Vagina (tissue), 2 donors: ENCODE data around the gene HTT-AS. TPM values are rescaled to one million over a fixed set of nuclear protein-coding genes. Genes with fewer than 3 reads are reported as not detected.

Source experiments
- DNase-seq, 2 donors: peaks; one replicate each; pipeline ENCODE4 v3.0.0-alpha.2; 2017; ENCODE audit errors: extremely low spot score in 2 of 2
- H3K27ac ChIP-seq: fragments of 200-600 bp; sonication (generic); one replicate; pipeline ENCODE4 v1.5.1; 2019
- H3K27me3 ChIP-seq: fragments of 200-600 bp; sonication (generic); one replicate; pipeline ENCODE4 v1.5.1; 2019
- H3K36me3 ChIP-seq, 2 donors: fragments of 200-600 bp; sonication (generic); one replicate each; pipeline ENCODE4 v1.5.1; 2017 to 2019
- H3K4me1 ChIP-seq: fragments of 200-600 bp; sonication (generic); one replicate; pipeline ENCODE4 v1.5.1; 2019
- H3K4me3 ChIP-seq, 2 donors: fragments of 200-600 bp; sonication (generic); 1 replicate in 1 of 2; 2 replicates in 1 of 2; pipeline ENCODE4 v1.5.1; 2016 to 2019
- H3K9me3 ChIP-seq: fragments of 200-600 bp; sonication (generic); one replicate; pipeline ENCODE4 v1.5.1; 2019
- POLR2A ChIP-seq, 2 donors: fragments of 450-650 bp; IDR thresholded peaks; one replicate each; pipeline ENCODE4 v1.6.1; 2017; ENCODE audit warnings: antibody characterized with exemption in 2 of 2, mild to moderate bottlenecking in 2 of 2, moderate library complexity in 2 of 2
- POLR2AphosphoS5 ChIP-seq, 2 donors: sonication (generic); formaldehyde crosslinking; IDR thresholded peaks; one replicate each; pipeline ENCODE4 v1.9.0; 2017; ENCODE audit warnings: antibody characterized with exemption in 2 of 2, mild to moderate bottlenecking in 2 of 2, low read depth in 1 of 2; ENCODE audit not compliant: insufficient read depth in 1 of 2
- intact Hi-C: fragments of 100-400 bp; cut with DNase I; formaldehyde crosslinking; loops from one replicate; pipeline ENCODE4 v1.15.1; 2023
- total RNA-seq: library from RNA; depleted of rRNA; stranded (reverse); fragments of >200 nt; gene quantifications from one replicate; pipeline ENCODE4 v1.2.3, GENCODE V29; 2016
- TF ChIP-seq, protein P1 (sequence below), 3 experiments: fragments of 450-650 bp in 2 of 3; fragments of 200-600 bp in 1 of 3; sonication (generic) in 1 of 3; IDR thresholded peaks; one replicate each; pipeline ENCODE4 v1.5.1; 2017 to 2019; ENCODE audit warnings: antibody characterized with exemption in 3 of 3, mild to moderate bottlenecking in 2 of 3, moderate library complexity in 2 of 3

The HTT-AS gene
- total RNA-seq, 1 donor from 2014 or later: not detected

DNA sequence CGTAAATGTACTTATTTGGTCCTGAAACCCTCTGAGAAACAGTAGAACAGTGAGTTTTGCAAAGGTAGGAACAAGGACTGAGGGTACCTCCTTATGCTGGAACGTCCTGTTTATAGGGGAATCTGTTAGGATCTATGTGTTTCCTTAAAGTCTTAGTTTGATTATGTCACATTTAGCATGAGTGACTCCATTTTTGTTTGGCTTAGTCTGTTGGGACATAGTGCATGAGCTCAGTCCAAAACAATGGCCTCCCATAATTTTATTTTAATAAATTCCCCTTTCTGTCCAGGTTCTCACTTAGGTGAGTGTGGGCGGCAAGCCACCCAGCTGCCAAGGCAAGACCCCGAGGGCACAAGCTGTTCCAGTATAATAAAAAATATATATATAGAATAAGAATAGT is 27.7 kb downstream of the HTT-AS start:
- intact Hi-C loops: no loop called here
- no peaks in the 10 kb centered on the region for H3K27me3 ChIP-seq

DNA sequence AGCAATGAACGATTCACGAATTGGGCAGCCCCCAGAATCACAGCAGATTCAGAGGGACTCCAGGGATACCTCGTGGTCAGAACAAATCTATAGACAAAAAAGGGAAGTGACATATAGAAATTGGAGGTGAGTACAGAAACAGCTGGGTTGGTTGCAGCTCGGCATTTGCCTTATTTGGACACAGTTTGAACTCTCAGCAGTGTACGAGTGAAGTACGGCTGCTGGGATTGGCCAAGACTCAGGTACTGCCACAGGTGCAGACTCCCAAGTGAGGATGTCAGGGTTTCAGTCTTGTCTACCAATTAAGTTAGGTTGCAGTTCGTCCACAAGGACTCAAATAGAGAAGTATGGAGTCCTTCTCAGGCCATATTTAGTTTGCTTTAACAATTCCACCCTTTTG is 28.2 kb downstream of the HTT-AS start:
- Histone ChIP-seq H3K36me3 (no peaks in the 10 kb centered on the region), H3K9me3 (no peaks in the 10 kb centered on the region), H3K4me1 (peaks cover 15% of the 10 kb centered on the region), H3K4me3 (no peak overlapping the region), H3K27me3 (no peaks in the 10 kb centered on the region), H3K27ac (no peak overlapping the region)
- DNase-seq: no peak
- intact Hi-C loops: no loop called here
- no peak for TF ChIP-seq POLR2AphosphoS5 (IDR thresholded peaks at IDR 0.05; ENCODE audit: insufficient read depth in 1 of 2, low read depth in 1 of 2)
- TF ChIP-seq POLR2A (IDR thresholded peaks at IDR 0.05): no peak
- TF ChIP-seq, protein P1, sequence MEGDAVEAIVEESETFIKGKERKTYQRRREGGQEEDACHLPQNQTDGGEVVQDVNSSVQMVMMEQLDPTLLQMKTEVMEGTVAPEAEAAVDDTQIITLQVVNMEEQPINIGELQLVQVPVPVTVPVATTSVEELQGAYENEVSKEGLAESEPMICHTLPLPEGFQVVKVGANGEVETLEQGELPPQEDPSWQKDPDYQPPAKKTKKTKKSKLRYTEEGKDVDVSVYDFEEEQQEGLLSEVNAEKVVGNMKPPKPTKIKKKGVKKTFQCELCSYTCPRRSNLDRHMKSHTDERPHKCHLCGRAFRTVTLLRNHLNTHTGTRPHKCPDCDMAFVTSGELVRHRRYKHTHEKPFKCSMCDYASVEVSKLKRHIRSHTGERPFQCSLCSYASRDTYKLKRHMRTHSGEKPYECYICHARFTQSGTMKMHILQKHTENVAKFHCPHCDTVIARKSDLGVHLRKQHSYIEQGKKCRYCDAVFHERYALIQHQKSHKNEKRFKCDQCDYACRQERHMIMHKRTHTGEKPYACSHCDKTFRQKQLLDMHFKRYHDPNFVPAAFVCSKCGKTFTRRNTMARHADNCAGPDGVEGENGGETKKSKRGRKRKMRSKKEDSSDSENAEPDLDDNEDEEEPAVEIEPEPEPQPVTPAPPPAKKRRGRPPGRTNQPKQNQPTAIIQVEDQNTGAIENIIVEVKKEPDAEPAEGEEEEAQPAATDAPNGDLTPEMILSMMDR (IDR thresholded peaks at IDR 0.05): no peak

More for the DNA sequence above, 27.7 kb downstream of the HTT-AS start:
- H3K4me1 ChIP-seq: peaks cover 10% of the 10 kb centered on the region
- no peaks in the 10 kb centered on the region for H3K36me3 ChIP-seq
- H3K4me3 ChIP-seq: no peak overlapping the region
- TF ChIP-seq POLR2A (IDR thresholded peaks at IDR 0.05) (no peak), POLR2AphosphoS5 (IDR thresholded peaks at IDR 0.05; ENCODE audit: insufficient read depth in 1 of 2, low read depth in 1 of 2) (no peak)
- TF ChIP-seq, protein P1 (IDR thresholded peaks at IDR 0.05): no peak
- H3K9me3 ChIP-seq: no peaks in the 10 kb centered on the region
- H3K27ac ChIP-seq: no peak overlapping the region
- no peak for DNase-seq

DNA sequence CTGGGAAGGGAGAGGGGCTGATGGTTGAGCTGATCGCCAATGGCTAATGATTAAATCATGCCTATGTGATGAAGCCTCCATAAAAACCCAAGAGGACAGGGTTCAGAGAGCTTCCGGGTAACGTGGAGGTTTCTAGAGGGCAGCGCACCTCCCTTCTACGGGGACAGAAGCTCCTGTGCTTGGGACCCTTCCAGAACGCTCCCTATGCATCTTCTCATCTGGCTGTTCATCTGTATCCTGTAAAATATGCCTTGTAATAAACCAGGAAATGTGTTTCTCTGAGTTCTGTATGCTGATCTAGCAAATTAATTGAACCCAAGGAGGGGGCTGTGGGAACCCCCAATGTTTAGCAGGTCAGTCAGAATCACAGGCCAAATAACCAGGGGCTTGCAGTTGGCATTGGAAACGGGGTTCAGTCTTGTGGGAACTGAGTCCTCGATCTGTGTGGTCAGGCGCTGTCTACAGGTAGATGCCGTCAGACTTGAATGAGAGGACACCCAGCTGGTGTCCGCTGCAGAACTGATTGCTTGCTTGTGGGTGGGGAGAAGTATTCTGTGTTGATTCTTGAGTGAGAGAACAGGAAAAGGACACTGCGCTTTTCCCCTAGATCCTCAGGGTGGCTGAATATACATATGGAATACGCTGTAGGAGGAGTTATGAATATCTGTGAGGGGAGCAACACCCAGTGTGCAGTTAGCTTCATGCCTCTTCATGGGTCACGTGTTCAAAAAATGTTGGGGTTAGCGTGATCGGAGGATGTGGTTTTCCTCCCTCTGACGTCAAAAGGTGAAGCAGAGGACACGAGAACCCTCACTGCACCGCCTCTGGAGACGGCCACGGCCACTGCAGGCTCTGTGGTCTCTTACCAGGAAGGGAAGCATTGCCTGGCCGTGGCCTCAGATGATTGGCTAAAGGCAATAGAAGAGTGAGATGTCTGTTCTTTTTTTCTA is 29.2 kb downstream of the HTT-AS start:
- Histone ChIP-seq H3K4me1 (peaks cover 17% of the 10 kb centered on the region), H3K9me3 (no peaks in the 10 kb centered on the region), H3K27ac (no peak overlapping the region), H3K36me3 (no peaks in the 10 kb centered on the region), H3K4me3 (no peak overlapping the region), H3K27me3 (no peaks in the 10 kb centered on the region)
- intact Hi-C loops: no loop called here
- DNase-seq: no peak
- TF ChIP-seq POLR2AphosphoS5 (IDR thresholded peaks at IDR 0.05; ENCODE audit: insufficient read depth in 1 of 2, low read depth in 1 of 2): peak in 1 of 2 donors; percentile 22
- TF ChIP-seq POLR2A (IDR thresholded peaks at IDR 0.05): no peak
- TF ChIP-seq, protein P1 (IDR thresholded peaks at IDR 0.05): no peak

DNA sequence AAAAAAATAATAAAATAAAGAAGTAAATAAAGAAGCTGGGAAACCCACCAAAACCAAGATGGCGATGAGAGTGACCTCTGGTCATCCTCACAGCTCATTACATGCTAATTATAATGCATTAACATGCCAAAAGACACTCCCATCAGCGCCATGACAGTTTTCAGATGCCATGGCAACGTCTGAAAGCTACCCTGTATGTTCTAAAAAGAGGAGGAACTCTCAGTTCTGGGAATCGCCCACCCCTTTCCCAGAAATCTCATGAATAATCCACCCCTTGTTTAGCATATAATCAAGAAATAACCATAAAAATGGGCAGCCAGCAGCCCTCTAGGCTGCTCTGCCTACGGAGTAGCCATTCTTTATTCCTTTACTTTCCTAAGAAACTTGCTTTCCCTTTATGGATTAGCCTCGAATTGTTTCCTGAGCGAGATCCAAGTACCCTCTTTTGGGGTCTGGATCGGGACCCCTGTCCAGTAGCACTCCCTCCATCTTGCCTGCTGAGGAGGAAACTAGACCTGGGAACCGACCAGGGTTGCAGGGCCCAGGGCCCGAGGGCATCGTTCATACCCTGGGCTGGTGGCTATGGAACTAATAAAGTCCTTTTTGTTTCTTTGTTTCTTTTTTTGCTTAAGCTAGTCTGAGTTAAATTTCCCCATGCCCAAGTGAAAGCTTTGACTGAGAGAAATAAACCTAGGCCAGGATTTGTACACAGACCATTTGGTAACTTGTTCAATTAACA is 30.9 kb downstream of the HTT-AS start:
- no peaks in the 10 kb centered on the region for H3K27me3 ChIP-seq
- intact Hi-C loops: no loop called here
- H3K27ac ChIP-seq: no peak overlapping the region
- no peak for DNase-seq
- no peaks in the 10 kb centered on the region for H3K9me3 ChIP-seq
- TF ChIP-seq, protein P1 (IDR thresholded peaks at IDR 0.05): no peak
- TF ChIP-seq POLR2AphosphoS5 (IDR thresholded peaks at IDR 0.05; ENCODE audit: insufficient read depth in 1 of 2, low read depth in 1 of 2) (no peak), POLR2A (IDR thresholded peaks at IDR 0.05) (no peak)
- H3K4me3 ChIP-seq: no peak overlapping the region
- H3K4me1 ChIP-seq: peaks cover 17% of the 10 kb centered on the region
- no peaks in the 10 kb centered on the region for H3K36me3 ChIP-seq
